GM12874 (cell line): Measurements from ENCODE around the gene ZBTB7C.

Experiments used
- CTCF ChIP-seq: IDR thresholded peaks from 2 replicates; pipeline ENCODE4 v1.5.1; 2011; ENCODE audit warnings: low read depth, mild to moderate bottlenecking, control low read depth, low read length, moderate library complexity; ENCODE audit not compliant: insufficient read depth

ZBTB7C gene

GRCh38 chr18:48270929-48271328 lies 138.3 kb downstream of the ZBTB7C start:
- no peak for TF ChIP-seq CTCF

- no peak for TF ChIP-seq CTCF
These were observed 143.9 kb downstream of the ZBTB7C start for GRCh38 chr18:48265328-48265727.

GRCh38 chr18:48263914-48264902 lies 145.0 kb downstream of the ZBTB7C start:
- TF ChIP-seq CTCF, result no peak

GRCh38 chr18:48263192-48263853 lies 145.9 kb downstream of the ZBTB7C start:
- TF ChIP-seq CTCF, result no peak

- TF ChIP-seq CTCF, result no peak
These were observed 148.9 kb downstream of the ZBTB7C start for GRCh38 chr18:48260237-48260636.

GRCh38 chr18:48256848-48257247 lies 152.3 kb downstream of the ZBTB7C start:
- no peak for TF ChIP-seq CTCF

GRCh38 chr18:48254077-48254602 lies 155.0 kb downstream of the ZBTB7C start:
- no peak for TF ChIP-seq CTCF
